Smooth muscle cell (in vitro differentiated cells): ENCODE results near the gene AGAP4. TPM values are rescaled to one million over a fixed set of nuclear protein-coding genes. Genes with fewer than 3 reads are reported as not detected.
"Not testable (repeated sequence)": the region's sequence is repeated elsewhere in the genome, so short reads cannot be mapped to it uniquely, and the experiment has no call there.

Experiments used
- DNase-seq: peaks from one replicate; lab custom pipeline; 2025; ENCODE audit not compliant: unreplicated experiment; lab: John Stamatoyannopoulos, UW
- H2AFZ ChIP-seq: fragments of 200-600 bp; sonication (generic); 2 replicates; pipeline ENCODE4 v1.6.0; 2016; ENCODE audit warnings: antibody characterized with exemption, low read depth, mild to moderate bottlenecking
- H3F3A ChIP-seq: fragments of 200-600 bp; sonication (generic); 2 replicates; pipeline ENCODE4 v1.6.0; 2017; ENCODE audit warnings: antibody characterized with exemption, low read depth
- H3K27ac ChIP-seq: fragments of 200-600 bp; sonication (generic); 2 replicates; pipeline ENCODE4 v1.5.1; 2016; ENCODE audit warnings: low read depth, mild to moderate bottlenecking
- H3K27me3 ChIP-seq: fragments of 200-600 bp; sonication (generic); 2 replicates; pipeline ENCODE4 v1.6.1; 2016; ENCODE audit warnings: low read depth, mild to moderate bottlenecking
- H3K36me3 ChIP-seq: fragments of 200-600 bp; sonication (generic); 2 replicates; pipeline ENCODE4 v1.5.1; 2016; ENCODE audit warnings: low read depth
- H3K4me1 ChIP-seq: fragments of 200-600 bp; sonication (generic); 2 replicates; pipeline ENCODE4 v1.5.1; 2016; ENCODE audit warnings: low read depth
- H3K4me2 ChIP-seq: fragments of 200-600 bp; sonication (generic); 2 replicates; pipeline ENCODE4 v1.6.0; 2016; ENCODE audit warnings: mild to moderate bottlenecking
- H3K4me3 ChIP-seq: fragments of 200-600 bp; sonication (generic); 2 replicates; pipeline ENCODE4 v1.5.1; 2016; ENCODE audit warnings: mild to moderate bottlenecking
- H3K79me2 ChIP-seq: fragments of 200-600 bp; sonication (generic); 2 replicates; pipeline ENCODE4 v1.6.0; 2016; ENCODE audit warnings: low read depth, mild to moderate bottlenecking
- H3K9ac ChIP-seq: fragments of 200-600 bp; sonication (generic); 2 replicates; pipeline ENCODE4 v1.6.0; 2016; ENCODE audit warnings: low read depth
- H3K9me3 ChIP-seq: fragments of 200-600 bp; sonication (generic); replicated peaks from 2 replicates; pipeline ENCODE4 v1.5.1; 2016; ENCODE audit warnings: low read depth
- H4K20me1 ChIP-seq: fragments of 200-600 bp; sonication (generic); 2 replicates; pipeline ENCODE4 v1.6.0; 2016; ENCODE audit warnings: low read depth
- CTCF ChIP-seq: fragments of 200-600 bp; sonication (generic); IDR thresholded peaks from 2 replicates; pipeline ENCODE4 v1.5.1; 2017; ENCODE audit warnings: borderline replicate concordance, mild to moderate bottlenecking, antibody characterized with exemption; ENCODE audit not compliant: insufficient read depth, poor library complexity, severe bottlenecking
- WGBS: methylation state at CpG from one replicate; pipeline ENCODE4 v1.1.7; 2016; ENCODE audit warnings: low lambda C conversion rate; 5-methylcytosine and 5-hydroxymethylcytosine counted together
- polyA plus RNA-seq: library from polyadenylated mRNA; unstranded; fragments of >200 nt; fragmentation: Nextera tagmentation; extraction: Ambion mirVana; gene quantifications from 2 replicates; pipeline ENCODE4 v1.2.1, GENCODE V29; 2016
- total RNA-seq: library from RNA; depleted of rRNA; stranded (reverse); fragments of >200 nt; gene quantifications from 2 replicates; pipeline ENCODE4 v1.2.3, GENCODE V29; 2014

AGAP4 gene
- total and polyA plus RNA-seq, 2 experiments from 2014 or later: 4.7 to 23.3 TPM

GRCh38 chr10:45817130-45817859 lies 30.0 kb downstream of the AGAP4 start:
- no peak overlapping the region for H3K27ac ChIP-seq
- H3K9ac ChIP-seq: no peak overlapping the region
- DNase-seq: no peak
- no peaks in the 10 kb centered on the region for H3K36me3 ChIP-seq
- no peaks in the 10 kb centered on the region for H3K4me1 ChIP-seq
- H3K9me3 ChIP-seq: no peaks in the 10 kb centered on the region
- no peak overlapping the region for H3K4me2 ChIP-seq
- WGBS: 96% methylated on average over 7 of the region's 7 CpGs
- H3K79me2 ChIP-seq: no peaks in the 10 kb centered on the region
- H3K27me3 ChIP-seq: no peaks in the 10 kb centered on the region
- H2AFZ ChIP-seq: no peak overlapping the region
- TF ChIP-seq CTCF: no peak
- H3F3A ChIP-seq: no peaks in the 10 kb centered on the region
- no peaks in the 10 kb centered on the region for H4K20me1 ChIP-seq
- H3K4me3 ChIP-seq: no peak overlapping the region

- H3K9me3 ChIP-seq, H3K9ac ChIP-seq, H3K4me1 ChIP-seq, H4K20me1 ChIP-seq, H3K4me3 ChIP-seq, H3K36me3 ChIP-seq, DNase-seq, H3K27ac ChIP-seq, H2AFZ ChIP-seq, H3K27me3 ChIP-seq, H3K4me2 ChIP-seq, H3K79me2 ChIP-seq, H3F3A ChIP-seq: not testable (repeated sequence)
- WGBS: 89% methylated on average over 4 of the region's 4 CpGs
These were observed 33.2 kb downstream of the AGAP4 start for GRCh38 chr10:45814146-45814545.

- H3K27me3 ChIP-seq, H3K4me3 ChIP-seq, H4K20me1 ChIP-seq, H3F3A ChIP-seq, H3K4me2 ChIP-seq, H2AFZ ChIP-seq, DNase-seq, H3K27ac ChIP-seq, H3K9me3 ChIP-seq, H3K4me1 ChIP-seq, H3K36me3 ChIP-seq, H3K79me2 ChIP-seq, H3K9ac ChIP-seq: not testable (repeated sequence)
- 81% methylated on average over 9 of the region's 13 CpGs for WGBS
These were observed 34.3 kb downstream of the AGAP4 start for GRCh38 chr10:45812959-45813358.

- H4K20me1 ChIP-seq: no peaks in the 10 kb centered on the region
- no peak overlapping the region for H2AFZ ChIP-seq
- no peaks in the 10 kb centered on the region for H3K79me2 ChIP-seq
- no peak for TF ChIP-seq CTCF
- DNase-seq: no peak
- no peaks in the 10 kb centered on the region for H3K9me3 ChIP-seq
- no peaks in the 10 kb centered on the region for H3F3A ChIP-seq
- H3K9ac ChIP-seq: no peak overlapping the region
- no peak overlapping the region for H3K27ac ChIP-seq
- H3K27me3 ChIP-seq: no peaks in the 10 kb centered on the region
- WGBS: 88% methylated on average over 6 of the region's 6 CpGs
- no peaks in the 10 kb centered on the region for H3K36me3 ChIP-seq
- H3K4me2 ChIP-seq: no peak overlapping the region
- H3K4me3 ChIP-seq: no peak overlapping the region
- no peaks in the 10 kb centered on the region for H3K4me1 ChIP-seq
These were observed 36.2 kb downstream of the AGAP4 start for GRCh38 chr10:45811075-45811474.

- Histone ChIP-seq H3K79me2 (no peaks in the 10 kb centered on the region), H3K36me3 (no peaks in the 10 kb centered on the region), H3K27ac (no peak overlapping the region), H3K4me3 (no peak overlapping the region), H3K27me3 (no peaks in the 10 kb centered on the region), H2AFZ (no peak overlapping the region), H4K20me1 (no peaks in the 10 kb centered on the region), H3K4me2 (no peak overlapping the region), H3K9me3 (no peaks in the 10 kb centered on the region), H3F3A (no peaks in the 10 kb centered on the region), H3K4me1 (no peaks in the 10 kb centered on the region), H3K9ac (no peak overlapping the region)
- DNase-seq: no peak
- no peak for TF ChIP-seq CTCF
- 80% methylated on average over 4 of the region's 4 CpGs for WGBS
These were observed 37.5 kb downstream of the AGAP4 start for GRCh38 chr10:45809837-45810236.

GRCh38 chr10:45804996-45805395 lies 42.3 kb downstream of the AGAP4 start:
- not testable (repeated sequence) for H3K9ac ChIP-seq, H3K9me3 ChIP-seq, H3K27me3 ChIP-seq, H3F3A ChIP-seq, H4K20me1 ChIP-seq, H3K4me2 ChIP-seq, H3K79me2 ChIP-seq, H2AFZ ChIP-seq, H3K4me3 ChIP-seq, H3K27ac ChIP-seq, H3K4me1 ChIP-seq, DNase-seq, H3K36me3 ChIP-seq
- WGBS: 38% methylated on average over 2 of the region's 2 CpGs
